ENCODE data around the gene CPXM1. TPM values are rescaled to one million over a fixed set of nuclear protein-coding genes. Genes with fewer than 3 reads are reported as not detected.

The CPXM1 gene
- total RNA-seq, 1 experiment from 2014 or later, result not detected

GRCh38 chr20:2796011-2796660 lies 4.3 kb downstream of the CPXM1 start:
- no peaks in the 10 kb centered on the region for H3K4me1 ChIP-seq (ENCODE audit: insufficient read depth, low read length)
- intact Hi-C loops (cut with micrococcal nuclease), result no loop called here
- ChIA-PET CTCF (no interaction called here), POLR2A (ENCODE audit: unreplicated experiment) (no interaction called here)
- DNase-seq, result no peak
- no TSS peak for BruUV-seq (replicated peaks)
- H3K9me3 ChIP-seq (ENCODE audit: low read length), result no peaks in the 10 kb centered on the region
- H3K9ac ChIP-seq (ENCODE audit: low read length), result no peak overlapping the region
- H3F3A ChIP-seq (ENCODE audit: low read length, unreplicated experiment), result no peaks in the 10 kb centered on the region
- no peak overlapping the region for H3K4me2 ChIP-seq (ENCODE audit: low read length)
- H3K4me3 ChIP-seq (ENCODE audit: low read length), result no peak overlapping the region
- TF ChIP-seq EZH2 (IDR thresholded peaks at IDR 0.05; ENCODE audit: low read length, unreplicated experiment) (no peak), EZH2phosphoT487 (IDR thresholded peaks at IDR 0.05; ENCODE audit: borderline replicate concordance, low read length) (no peak)
- H3K27me3 ChIP-seq (ENCODE audit: low read length), result peaks cover 35% of the 10 kb centered on the region
- H3K79me2 ChIP-seq (ENCODE audit: low read length), result no peaks in the 10 kb centered on the region
- no peak overlapping the region for H2AFZ ChIP-seq (ENCODE audit: low read length)
- no peaks in the 10 kb centered on the region for H4K20me1 ChIP-seq (ENCODE audit: low read length)
- H3K27ac ChIP-seq (ENCODE audit: low read length), result no peak overlapping the region
- ATAC-seq, result no peak
- H3K9me2 ChIP-seq (replicated peaks; ENCODE audit: low read length), result no peaks in the 10 kb centered on the region
- no peaks in the 10 kb centered on the region for H3K36me3 ChIP-seq (ENCODE audit: low read depth, low read length)

- no peaks in the 10 kb centered on the region for H3K79me2 ChIP-seq (ENCODE audit: low read length)
- BruUV-seq (replicated peaks), result no TSS peak
- no peaks in the 10 kb centered on the region for H4K20me1 ChIP-seq (ENCODE audit: low read length)
- no peaks in the 10 kb centered on the region for H3K9me3 ChIP-seq (ENCODE audit: low read length)
- ChIA-PET POLR2A (ENCODE audit: unreplicated experiment) (no interaction called here), CTCF (no interaction called here)
- H3K4me1 ChIP-seq (ENCODE audit: insufficient read depth, low read length), result no peaks in the 10 kb centered on the region
- H3K9me2 ChIP-seq (replicated peaks; ENCODE audit: low read length), result no peaks in the 10 kb centered on the region
- H3F3A ChIP-seq (ENCODE audit: low read length, unreplicated experiment), result no peaks in the 10 kb centered on the region
- intact Hi-C loops (cut with micrococcal nuclease), result no loop called here
- DNase-seq (no peak), ATAC-seq (no peak)
- no peak overlapping the region for H3K4me2 ChIP-seq (ENCODE audit: low read length)
- no peak overlapping the region for H3K9ac ChIP-seq (ENCODE audit: low read length)
- no peak overlapping the region for H3K27ac ChIP-seq (ENCODE audit: low read length)
- H3K27me3 ChIP-seq (ENCODE audit: low read length), result peaks cover 35% of the 10 kb centered on the region
- no peak for TF ChIP-seq EZH2 (IDR thresholded peaks at IDR 0.05; ENCODE audit: low read length, unreplicated experiment)
- no peaks in the 10 kb centered on the region for H3K36me3 ChIP-seq (ENCODE audit: low read depth, low read length)
- no peak overlapping the region for H3K4me3 ChIP-seq (ENCODE audit: low read length)
- no peak overlapping the region for H2AFZ ChIP-seq (ENCODE audit: low read length)
Observed at GRCh38 chr20:2795451-2795850, 5.0 kb downstream of the CPXM1 start.

- Histone ChIP-seq H3K4me2 (ENCODE audit: low read length) (no peak overlapping the region), H3K4me3 (ENCODE audit: low read length) (no peak overlapping the region), H3K9ac (ENCODE audit: low read length) (no peak overlapping the region), H3K27me3 (ENCODE audit: low read length) (peaks cover 37% of the 10 kb centered on the region), H3K4me1 (ENCODE audit: insufficient read depth, low read length) (no peaks in the 10 kb centered on the region), H2AFZ (ENCODE audit: low read length) (no peak overlapping the region), H3K36me3 (ENCODE audit: low read depth, low read length) (no peaks in the 10 kb centered on the region), H3K9me2 (replicated peaks; ENCODE audit: low read length) (no peaks in the 10 kb centered on the region), H3K27ac (ENCODE audit: low read length) (no peak overlapping the region), H4K20me1 (ENCODE audit: low read length) (no peaks in the 10 kb centered on the region), H3K9me3 (ENCODE audit: low read length) (no peaks in the 10 kb centered on the region), H3F3A (ENCODE audit: low read length, unreplicated experiment) (no peaks in the 10 kb centered on the region), H3K79me2 (ENCODE audit: low read length) (no peaks in the 10 kb centered on the region)
- BruUV-seq (replicated peaks), result no TSS peak
- DNase-seq, result no peak
- CTCF ChIA-PET, result no interaction called here
- TF ChIP-seq CTCF (conservative IDR thresholded peaks at IDR 0.05; ENCODE audit: low read depth, low read length) (no peak), EZH2 (IDR thresholded peaks at IDR 0.05; ENCODE audit: low read length, unreplicated experiment) (no peak), EZH2phosphoT487 (IDR thresholded peaks at IDR 0.05; ENCODE audit: borderline replicate concordance, low read length) (no peak)
- POLR2A ChIA-PET (ENCODE audit: unreplicated experiment), result no interaction called here
- intact Hi-C loops (cut with micrococcal nuclease), result no loop called here
- no peak for ATAC-seq
Observed at GRCh38 chr20:2794866-2795447, 5.5 kb downstream of the CPXM1 start.
